ENCODE data around the gene SCAMP3. TPM values are rescaled to one million over a fixed set of nuclear protein-coding genes. Genes with fewer than 3 reads are reported as not detected.

Gene SCAMP3
- total and polyA plus RNA-seq, 9 donors: 27.1 to 63.0 (median 40.9) TPM

- WGBS, 3 donors: 75 to 77% (median 76%) methylated on average over 5 of the region's 5 CpGs
- intact Hi-C loops (cut with DNase I): loop anchor here in 3 of 4 donors (5.0 to 10.0 kb wide), 3 partner anchors 69 to 339 kb away; partner anchors contain the start of gene RUSC1 (in 2 of the 3)
These were observed 9.0 kb downstream of the SCAMP3 start for GRCh38 chr1:155253208-155253607.

GRCh38 chr1:155251566-155251965 is 10.6 kb downstream of the SCAMP3 start:
- TF ChIP-seq EP300 (IDR thresholded peaks at IDR 0.05): no peak
- no peak for TF ChIP-seq POLR2A (IDR thresholded peaks at IDR 0.05)
- no peak for TF ChIP-seq CTCF (IDR thresholded peaks at IDR 0.05)
- intact Hi-C loops (cut with DNase I): loop anchor here in 3 of 4 donors (5.0 to 10.0 kb wide), 3 partner anchors 71 to 341 kb away; partner anchors contain the start of gene RUSC1 (in 2 of the 3)
- Histone ChIP-seq H3K27ac (no peak overlapping the region), H3K9me3 (no peaks in the 10 kb centered on the region), H3K4me3 (no peak overlapping the region), H3K4me1 (ENCODE audit: insufficient read depth) (peaks cover 7% of the 10 kb centered on the region), H3K27me3 (no peaks in the 10 kb centered on the region), H3K36me3 (no peaks in the 10 kb centered on the region)
- no peak for DNase-seq
- 78 to 91% (median 80%) methylated on average over 7 of the region's 7 CpGs for WGBS, 3 donors

More at GRCh38 chr1:155253208-155253607, 9.0 kb downstream of the SCAMP3 start:
- H3K9me3 ChIP-seq: no peaks in the 10 kb centered on the region
- TF ChIP-seq EP300 (IDR thresholded peaks at IDR 0.05) (no peak), POLR2A (IDR thresholded peaks at IDR 0.05) (no peak), CTCF (IDR thresholded peaks at IDR 0.05) (no peak)
- H3K27me3 ChIP-seq: no peaks in the 10 kb centered on the region
- H3K36me3 ChIP-seq: no peaks in the 10 kb centered on the region
- DNase-seq: no peak
- peaks cover 7% of the 10 kb centered on the region for H3K4me1 ChIP-seq (ENCODE audit: insufficient read depth)
- no peak overlapping the region for H3K4me3 ChIP-seq
- no peak overlapping the region for H3K27ac ChIP-seq

GRCh38 chr1:155250633-155251449 is 11.3 kb downstream of the SCAMP3 start:
- TF ChIP-seq EP300 (IDR thresholded peaks at IDR 0.05) (no peak), CTCF (IDR thresholded peaks at IDR 0.05) (peak; percentile 98 to 99 (median 98))
- Histone ChIP-seq H3K36me3 (no peaks in the 10 kb centered on the region), H3K27me3 (no peaks in the 10 kb centered on the region), H3K27ac (no peak overlapping the region), H3K4me3 (no peak overlapping the region), H3K9me3 (no peaks in the 10 kb centered on the region), H3K4me1 (ENCODE audit: insufficient read depth) (peaks cover 7% of the 10 kb centered on the region)
- intact Hi-C loops (cut with DNase I): loop anchor here in 3 of 4 donors (5.0 to 10.0 kb wide), 3 partner anchors 71 to 341 kb away; partner anchors contain the start of gene RUSC1 (in 2 of the 3)
- DNase-seq: peak; percentile 87 to 94 (median 93)
- 34 to 40% (median 37%) methylated on average over 19 to 23 of the region's 23 CpGs for WGBS, 3 donors

GRCh38 chr1:155250246-155250632 is 11.9 kb downstream of the SCAMP3 start:
- H3K36me3 ChIP-seq: no peaks in the 10 kb centered on the region
- TF ChIP-seq CTCF (IDR thresholded peaks at IDR 0.05) (no peak), EP300 (IDR thresholded peaks at IDR 0.05) (no peak), POLR2A (IDR thresholded peaks at IDR 0.05) (no peak)
- no peaks in the 10 kb centered on the region for H3K27me3 ChIP-seq
- H3K9me3 ChIP-seq: no peaks in the 10 kb centered on the region
- intact Hi-C loops (cut with DNase I): loop anchor here in 3 of 4 donors (5.0 to 10.0 kb wide), 3 partner anchors 72 to 342 kb away; partner anchors contain the start of gene RUSC1 (in 2 of the 3)
- H3K27ac ChIP-seq: no peak overlapping the region
- no peak overlapping the region for H3K4me3 ChIP-seq
- peaks cover 7% of the 10 kb centered on the region for H3K4me1 ChIP-seq (ENCODE audit: insufficient read depth)
- DNase-seq: no peak
- 38 to 42% (median 39%) methylated on average over 23 to 28 of the region's 28 CpGs for WGBS, 3 donors

Measured in ovary (tissue), 9 donors.